GM12878 (cell line): ENCODE results near the gene ATP1A1. TPM values are rescaled to one million over a fixed set of nuclear protein-coding genes. Genes with fewer than 3 reads are reported as not detected.

Experiments used
- ATAC-seq: fragments of 200-7000 bp; cut with Tn5 transposase; 3 replicates; pipeline ENCODE4 v1.9.1; 2020; ENCODE audit warnings: mild to moderate bottlenecking, moderate library complexity
- BruUV-seq: library from RNA; stranded (reverse); fragments of 400-500 nt; replicated peaks from 2 replicates; lab custom pipeline; 2021; lab: Mats Ljungman, UMichigan
- CTCF ChIA-PET: fragments of 300-600 bp; sonication (Branson Sonifier 250); formaldehyde crosslinking; extraction: SDS; loops from one replicate; lab custom pipeline; 2021; ENCODE audit warnings: inconsistent platforms; lab: Yijun Ruan, JAX
- POLR2A ChIA-PET: fragments of 350-600 bp; formaldehyde crosslinking; extraction: SDS; loops from one replicate; lab custom pipeline; 2021; ENCODE audit warnings: inconsistent platforms; lab: Charles Lee
- RAD21 ChIA-PET: fragments of 300-600 bp; sonication (Branson Sonifier 250); formaldehyde crosslinking; loops from one replicate; lab custom pipeline; 2023; ENCODE audit warnings: antibody characterized with exemption; ENCODE audit not compliant: unreplicated experiment; lab: Charles Lee
- SMC1A ChIA-PET: fragments of 300-600 bp; sonication (Branson Sonifier 250); formaldehyde crosslinking; loops from one replicate; lab custom pipeline; 2023; ENCODE audit not compliant: unreplicated experiment, uncharacterized antibody; lab: Charles Lee
- DNase-seq: peaks from one replicate; pipeline ENCODE4 v3.0.0-alpha.2; 2011; ENCODE audit warnings: low read depth, low spot score
- FAIRE-seq: peaks from 3 replicates; lab custom pipeline; 2011; peaks lifted over from hg19 to GRCh38; lab: Jason Lieb, UNC
- H2AFZ ChIP-seq: 2 replicates; pipeline ENCODE4 v1.6.0; 2011; ENCODE audit warnings: low read depth, low read length, control low read depth; ENCODE audit not compliant: control insufficient read depth
- H3K27ac ChIP-seq: 2 replicates; pipeline ENCODE4 v1.5.1; 2011; ENCODE audit warnings: control low read depth; ENCODE audit not compliant: control insufficient read depth, insufficient read depth
- H3K27me3 ChIP-seq, 2 experiments: replicated peaks in 1 of 2; 2 replicates each; pipeline versions ENCODE4 v1.6.0 to v1.6.1; 2011; ENCODE audit warnings: low read length in 1 of 2; ENCODE audit not compliant: control insufficient read depth in 2 of 2, insufficient read depth in 2 of 2
- H3K36me3 ChIP-seq, 2 experiments: 2 replicates each; pipeline ENCODE4 v1.5.1; 2011; ENCODE audit warnings: low read length in 1 of 2; ENCODE audit not compliant: control insufficient read depth in 2 of 2, insufficient read depth in 2 of 2
- H3K4me1 ChIP-seq: 2 replicates; pipeline ENCODE4 v1.6.1; 2011; ENCODE audit warnings: mild to moderate bottlenecking, low read length, moderate library complexity, mixed read lengths; ENCODE audit not compliant: control insufficient read depth, insufficient read depth
- H3K4me2 ChIP-seq: 2 replicates; pipeline ENCODE4 v1.6.0; 2011; ENCODE audit warnings: control low read depth; ENCODE audit not compliant: control insufficient read depth, insufficient read depth
- H3K4me3 ChIP-seq: fragments of 200-600 bp; sonication (generic); 2 replicates; pipeline ENCODE4 v1.5.1; 2016
- H3K79me2 ChIP-seq: 2 replicates; pipeline ENCODE4 v1.6.0; 2011; ENCODE audit warnings: low read length; ENCODE audit not compliant: control insufficient read depth, insufficient read depth
- H3K9ac ChIP-seq: 2 replicates; pipeline ENCODE4 v1.8.0; 2011; ENCODE audit warnings: low read length, control low read depth, mixed read lengths; ENCODE audit not compliant: control insufficient read depth, insufficient read depth
- H3K9me3 ChIP-seq: replicated peaks from 3 replicates; pipeline ENCODE4 v1.5.1; 2011; ENCODE audit warnings: mild to moderate bottlenecking, low read length; ENCODE audit not compliant: control insufficient read depth, insufficient read depth
- H4K20me1 ChIP-seq: 2 replicates; pipeline ENCODE4 v1.6.0; 2011; ENCODE audit not compliant: control insufficient read depth, insufficient read depth
- ETV6 ChIP-seq, 2 experiments: fragments of 450-650 bp in 1 of 2; IDR thresholded peaks in 1 of 2; conservative IDR thresholded peaks in 1 of 2; 2 replicates each; pipeline ENCODE4 v1.6.1; 2014; ENCODE audit warnings: antibody characterized with exemption in 1 of 2, borderline replicate concordance in 1 of 2, low read depth in 1 of 2, mild to moderate bottlenecking in 1 of 2, moderate library complexity in 1 of 2
- GABPA ChIP-seq: IDR thresholded peaks from 2 replicates; pipeline ENCODE4 v1.6.1; 2014; ENCODE audit warnings: antibody characterized with exemption, low read depth, mild to moderate bottlenecking, inconsistent platforms
- KDM1A ChIP-seq: fragments of 200-600 bp; sonication (generic); IDR thresholded peaks from 2 replicates; pipeline ENCODE4 v1.6.1; 2016; ENCODE audit warnings: borderline replicate concordance
- MEF2A ChIP-seq: IDR thresholded peaks from 2 replicates; pipeline ENCODE4 v1.6.1; 2011; ENCODE audit warnings: low read depth, mild to moderate bottlenecking, low read length, moderate library complexity; ENCODE audit not compliant: insufficient read depth
- MTA2 ChIP-seq: fragments of 450-650 bp; IDR thresholded peaks from 2 replicates; pipeline ENCODE4 v1.6.1; 2016; ENCODE audit warnings: low read depth, mild to moderate bottlenecking, moderate library complexity
- NFIC ChIP-seq: IDR thresholded peaks from 2 replicates; pipeline ENCODE4 v1.6.1; 2012; ENCODE audit warnings: low read depth, mild to moderate bottlenecking, inconsistent platforms, low read length, moderate library complexity
- NR2C1 ChIP-seq: fragments of 450-650 bp; IDR thresholded peaks from 2 replicates; pipeline ENCODE4 v1.6.1; 2017; ENCODE audit warnings: antibody characterized with exemption, mild to moderate bottlenecking, moderate library complexity
- RBBP5 ChIP-seq: fragments of 200-600 bp; sonication (generic); conservative IDR thresholded peaks from 2 replicates; pipeline ENCODE4 v1.6.1; 2016
- RELA ChIP-seq: fragments of 450-650 bp; IDR thresholded peaks from 2 replicates; pipeline ENCODE4 v1.8.0; 2014; ENCODE audit warnings: borderline replicate concordance; ENCODE audit not compliant: partially characterized antibody
- SUZ12 ChIP-seq: fragments of 200-600 bp; sonication (generic); IDR thresholded peaks from one replicate; pipeline ENCODE4 v1.6.1; 2018; ENCODE audit warnings: antibody characterized with exemption, mild to moderate bottlenecking; ENCODE audit not compliant: unreplicated experiment
- TCF7 ChIP-seq: IDR thresholded peaks from 2 replicates; pipeline ENCODE4 v1.6.1; 2014; ENCODE audit warnings: antibody characterized with exemption, borderline replicate concordance
- USF1 ChIP-seq: IDR thresholded peaks from 2 replicates; pipeline ENCODE4 v1.6.1; 2011; ENCODE audit warnings: borderline replicate concordance, low read depth, mild to moderate bottlenecking, moderate library complexity, mixed read lengths, low read length; ENCODE audit not compliant: insufficient read depth; ENCODE audit errors: extremely low read length
- WGBS: methylation state at CpG from one replicate; pipeline ENCODE4 v1.1.6; 2016; ENCODE audit warnings: low lambda C conversion rate; ENCODE audit not compliant: insufficient replicate concordance, insufficient coverage; ENCODE audit errors: missing lambda C conversion rate; 5-methylcytosine and 5-hydroxymethylcytosine counted together
- in situ Hi-C: fragments of 300-500 bp; cut with MboI; formaldehyde crosslinking; loops from 9 replicates; pipeline ENCODE4 v1.14.3; 2018; ENCODE audit warnings: mixed read lengths
- intact Hi-C: fragments of 100-400 bp; cut with micrococcal nuclease; formaldehyde crosslinking; loops from one replicate; pipeline ENCODE4 v1.14.2; 2022; ENCODE audit not compliant: unreplicated experiment
- polyA plus RNA-seq, 11 experiments: library from polyadenylated mRNA; depleted of rRNA in 4 of 11; unstranded in 6 of 11; stranded (reverse) in 5 of 11; fragments of >200 nt; fragmentation: Nextera tagmentation in 4 of 11; fragmentation: Illumina TruSeq in 1 of 11; extraction: Ambion mirVana in 4 of 11; extraction: Trizol in 1 of 11; gene quantifications; 1 replicate in 1 of 11; 2 replicates in 10 of 11; pipeline versions ENCODE4 v1.2.1 to v1.2.3, GENCODE V29; 2011 to 2016; ENCODE audit warnings: inconsistent platforms in 2 of 11, missing spikeins in 2 of 11, low read depth in 1 of 11
- total RNA-seq, 4 experiments: library from RNA; depleted of rRNA in 3 of 4; stranded (reverse); fragments of >200 nt in 3 of 4; fragmentation: Illumina TruSeq in 1 of 4; extraction: Trizol in 1 of 4; gene quantifications; 2 replicates each; pipeline versions ENCODE4 v1.2.1 to v1.2.3, GENCODE V29; 2013 to 2021

The ATP1A1 gene
- total and polyA plus RNA-seq, 10 of the 15 experiments (the other 5 are each of a cell fraction or from before 2014, with no cell fraction given): 113 to 566 (median 313) TPM

GRCh38 chr1:116365353-116365780 lies 7.7 kb upstream of the ATP1A1 start:
- no peak overlapping the region for H3K4me3 ChIP-seq
- FAIRE-seq (no peak), ATAC-seq (no peak), DNase-seq (no peak)
- H3K9ac ChIP-seq: no peak overlapping the region
- H3K4me2 ChIP-seq: no peak overlapping the region
- ChIA-PET POLR2A (interaction anchor here (0.7 kb wide), 1 partner anchor 86 kb away, joined by 4 read pairs; no protein-coding TSS in a partner anchor), CTCF (interaction anchor here (0.7 to 3.4 kb wide), 7 partner anchors 10 to 226 kb away, joined by 3 to 27 read pairs (median 4); no protein-coding TSS in a partner anchor), SMC1A (interaction anchor here (0.5 to 5.3 kb wide), 7 partner anchors 17 to 647 kb away, joined by 3 to 42 read pairs (median 3); no protein-coding TSS in a partner anchor), RAD21 (interaction anchor here (1.8 kb wide), 1 partner anchor 120 kb away, joined by 7 read pairs; no protein-coding TSS in a partner anchor)
- H3K27me3 ChIP-seq: no peaks in the 10 kb centered on the region
- H3K9me3 ChIP-seq: no peaks in the 10 kb centered on the region
- WGBS: 33% methylated on average over 5 of the region's 5 CpGs
- intact Hi-C loops (no loop called here), in situ Hi-C loops (no loop called here)
- no peaks in the 10 kb centered on the region for H3K4me1 ChIP-seq
- H3K27ac ChIP-seq: no peak overlapping the region
- no peak overlapping the region for H2AFZ ChIP-seq
- TF ChIP-seq MEF2A: no peak
- no peaks in the 10 kb centered on the region for H3K79me2 ChIP-seq
- BruUV-seq: no TSS peak
- no peaks in the 10 kb centered on the region for H4K20me1 ChIP-seq
- H3K36me3 ChIP-seq: no peaks in the 10 kb centered on the region

- ChIA-PET POLR2A (interaction anchor here (0.6 to 1.2 kb wide), 3 partner anchors 83 to 524 kb away, joined by 3 to 5 read pairs (median 4); no protein-coding TSS in a partner anchor), CTCF (interaction anchor here (0.7 to 3.4 kb wide), 10 partner anchors 10 to 227 kb away, joined by 3 to 27 read pairs (median 4); no protein-coding TSS in a partner anchor), SMC1A (interaction anchor here (0.5 to 5.3 kb wide), 9 partner anchors 16 to 646 kb away, joined by 3 to 42 read pairs (median 3); no protein-coding TSS in a partner anchor), RAD21 (interaction anchor here (0.6 to 1.8 kb wide), 3 partner anchors 83 to 122 kb away, joined by 4 to 7 read pairs (median 4); no protein-coding TSS in a partner anchor)
- 63% methylated on average over 5 of the region's 5 CpGs for WGBS
- Histone ChIP-seq H3K9me3 (no peaks in the 10 kb centered on the region), H3K4me3 (no peak overlapping the region), H3K4me1 (no peaks in the 10 kb centered on the region), H3K4me2 (no peak overlapping the region), H3K9ac (no peak overlapping the region), H3K79me2 (no peaks in the 10 kb centered on the region), H4K20me1 (no peaks in the 10 kb centered on the region), H3K36me3 (no peaks in the 10 kb centered on the region), H3K27me3 (no peaks in the 10 kb centered on the region), H2AFZ (no peak overlapping the region), H3K27ac (no peak overlapping the region)
- no TSS peak for BruUV-seq
- no peak for FAIRE-seq
- intact Hi-C loops (no loop called here), in situ Hi-C loops (no loop called here)
- no peak for ATAC-seq
- no peak for DNase-seq
- TF ChIP-seq USF1: no peak
- TF ChIP-seq MTA2: no peak
- no peak for TF ChIP-seq SUZ12
- no peak for TF ChIP-seq RELA
- TF ChIP-seq KDM1A: no peak
- TF ChIP-seq GABPA: no peak
- no peak for TF ChIP-seq NFIC
- no peak for TF ChIP-seq TCF7
- no peak for TF ChIP-seq ETV6 (conservative IDR thresholded peaks at IDR 0.05 in 1 of 2, IDR thresholded peaks at IDR 0.05 in 1 of 2; ENCODE audit: borderline replicate concordance in 1 of 2, low read depth in 1 of 2)
- TF ChIP-seq NR2C1: no peak
- no peak for TF ChIP-seq RBBP5
These were observed 7.2 kb upstream of the ATP1A1 start for GRCh38 chr1:116365857-116366256.
